GM18951 (cell line): Measurements from ENCODE around the gene MAZ.
A peak's percentile ranks its signal among the peaks of the same experiment; 100 is the strongest.
"Not testable (repeated sequence)": the region's sequence is repeated elsewhere in the genome, so short reads cannot be mapped to it uniquely, and the experiment has no call there.

ENCODE experiments used
- POLR2A ChIP-seq: IDR thresholded peaks from 4 replicates; pipeline ENCODE4 v1.6.1; 2011; ENCODE audit warnings: mild to moderate bottlenecking; ENCODE audit not compliant: insufficient read length, insufficient read depth; ENCODE audit errors: extremely low read depth
- in situ Hi-C: fragments of 300-500 bp; cut with MboI; formaldehyde crosslinking; loops from one replicate; pipeline ENCODE4 v1.12.0; 2022; ENCODE audit warnings: low sequenced_read_pairs, mixed read lengths, inconsistent platforms; ENCODE audit not compliant: unreplicated experiment

The MAZ gene

GRCh38 chr16:29820271-29820701 lies 14.0 kb downstream of the MAZ start, which contains the start of gene MVP:
TSS of gene MVP (plus strand) at chr16:29820462. CDS start at chr16:29830550, 10,088 bp downstream.
- peak; percentile 64 for TF ChIP-seq POLR2A
- in situ Hi-C loops: no loop called here

- TF ChIP-seq POLR2A: peak; percentile 74
- in situ Hi-C loops: no loop called here
Measured at GRCh38 chr16:29820730-29821642, 14.7 kb downstream of the MAZ start.

- in situ Hi-C loops: no loop called here
- no peak for TF ChIP-seq POLR2A
Measured at GRCh38 chr16:29821643-29822115, 15.3 kb downstream of the MAZ start.

- no peak for TF ChIP-seq POLR2A
- in situ Hi-C loops: no loop called here
Measured at GRCh38 chr16:29824589-29825144, 18.3 kb downstream of the MAZ start.

- no peak for TF ChIP-seq POLR2A
- in situ Hi-C loops: no loop called here
Measured at GRCh38 chr16:29825145-29826044, 19.1 kb downstream of the MAZ start.

GRCh38 chr16:29826342-29826695 lies 20.0 kb downstream of the MAZ start:
- no peak for TF ChIP-seq POLR2A
- in situ Hi-C loops: no loop called here

- TF ChIP-seq POLR2A: no peak
- in situ Hi-C loops: no loop called here
Measured at GRCh38 chr16:29830774-29831173, 24.4 kb downstream of the MAZ start.

GRCh38 chr16:29831490-29831889 lies 25.2 kb downstream of the MAZ start:
- in situ Hi-C loops: no loop called here
- no peak for TF ChIP-seq POLR2A

GRCh38 chr16:29833219-29833618 lies 26.9 kb downstream of the MAZ start:
- in situ Hi-C loops: not testable (repeated sequence)

- in situ Hi-C loops: no loop called here
- TF ChIP-seq POLR2A: no peak
Measured at GRCh38 chr16:29834079-29834478, 27.8 kb downstream of the MAZ start.

GRCh38 chr16:29835926-29836325 lies 29.6 kb downstream of the MAZ start:
- in situ Hi-C loops: no loop called here
- no peak for TF ChIP-seq POLR2A

- TF ChIP-seq POLR2A: no peak
- in situ Hi-C loops: no loop called here
Measured at GRCh38 chr16:29836623-29837022, 30.3 kb downstream of the MAZ start.

GRCh38 chr16:29837841-29838240 lies 31.5 kb downstream of the MAZ start:
- in situ Hi-C loops: no loop called here
- TF ChIP-seq POLR2A: no peak
